H1 (cell line): ENCODE results near the gene MTCH2. TPM values are rescaled to one million over a fixed set of nuclear protein-coding genes. Genes with fewer than 3 reads are reported as not detected.

Experiments used
- CTCF ChIA-PET: fragments of 300-600 bp; sonication (Branson Sonifier 250); formaldehyde crosslinking; loops from one replicate; lab custom pipeline; 2021; ENCODE audit not compliant: partially characterized antibody; lab: Charles Lee
- POLR2A ChIA-PET: fragments of 300-600 bp; sonication (Branson Sonifier 250); formaldehyde crosslinking; loops from one replicate; lab custom pipeline; 2021; ENCODE audit warnings: inconsistent platforms; ENCODE audit not compliant: partially characterized antibody; lab: Charles Lee
- DNase-seq, 2 experiments: peaks; one replicate each; pipeline versions ENCODE4 v3.0.0 to v3.0.0-alpha.2; 2010 to 2022; ENCODE audit warnings: low spot score in 2 of 2, low read depth in 1 of 2, mixed read lengths in 1 of 2
- FAIRE-seq: peaks from 2 replicates; lab custom pipeline; 2011; peaks lifted over from hg19 to GRCh38; lab: Jason Lieb, UNC
- H2AFZ ChIP-seq: 2 replicates; pipeline ENCODE4 v1.8.1; 2012; ENCODE audit warnings: low read length, inconsistent platforms
- H2AK5ac ChIP-seq: 2 replicates; pipeline ENCODE4 v1.6.1; 2013; ENCODE audit warnings: low read depth, low read length
- H2BK120ac ChIP-seq: replicated peaks from 2 replicates; pipeline ENCODE3; 2013; ENCODE audit warnings: low read depth, low read length, inconsistent platforms
- H2BK12ac ChIP-seq: 2 replicates; pipeline ENCODE4 v1.6.1; 2013; ENCODE audit warnings: low read depth, low read length
- H2BK15ac ChIP-seq: 2 replicates; pipeline ENCODE4 v1.6.1; 2013; ENCODE audit warnings: low read length
- H2BK20ac ChIP-seq: 2 replicates; pipeline ENCODE4 v1.6.1; 2013; ENCODE audit warnings: low read length
- H2BK5ac ChIP-seq: 2 replicates; pipeline ENCODE4 v1.6.1; 2013; ENCODE audit warnings: low read depth, low read length
- H3K14ac ChIP-seq: 2 replicates; pipeline ENCODE4 v1.6.1; 2013; ENCODE audit warnings: inconsistent platforms; ENCODE audit not compliant: insufficient read length
- H3K18ac ChIP-seq: 2 replicates; pipeline ENCODE4 v1.6.1; 2013; ENCODE audit warnings: low read length; ENCODE audit errors: extremely low read depth
- H3K23ac ChIP-seq: 2 replicates; pipeline ENCODE4 v1.6.1; 2013; ENCODE audit warnings: inconsistent platforms; ENCODE audit not compliant: insufficient read length
- H3K23me2 ChIP-seq: 2 replicates; pipeline ENCODE4 v1.6.1; 2013; ENCODE audit warnings: low read depth, low read length
- H3K27ac ChIP-seq: 2 replicates; pipeline ENCODE4 v1.6.1; 2011; ENCODE audit warnings: low read depth, low read length, inconsistent platforms
- H3K27me3 ChIP-seq, 4 experiments: replicated peaks in 1 of 4; 1 replicate in 1 of 4; 2 replicates in 3 of 4; pipeline versions ENCODE4 v1.6.1 to v1.8.1; 2011 to 2013; ENCODE audit warnings: low read length in 3 of 4, mild to moderate bottlenecking in 3 of 4, inconsistent platforms in 2 of 4, mixed read lengths in 2 of 4, moderate library complexity in 1 of 4; ENCODE audit not compliant: control insufficient read depth in 3 of 4, insufficient read depth in 3 of 4; ENCODE audit errors: extremely low read depth in 1 of 4
- H3K36me3 ChIP-seq, 4 experiments: 2 replicates each; pipeline versions ENCODE4 v1.6.1 to v1.8.1; 2011 to 2013; ENCODE audit warnings: mild to moderate bottlenecking in 4 of 4, low read length in 3 of 4, moderate library complexity in 2 of 4, control low read depth in 1 of 4, inconsistent platforms in 1 of 4; ENCODE audit not compliant: insufficient read depth in 4 of 4, control insufficient read depth in 2 of 4
- H3K4ac ChIP-seq: replicated peaks from 2 replicates; pipeline ENCODE3; 2013; ENCODE audit warnings: low read length, low read depth, mixed read lengths, inconsistent platforms; ENCODE audit not compliant: insufficient read length
- H3K4me1 ChIP-seq, 4 experiments: replicated peaks in 1 of 4; 1 replicate in 1 of 4; 2 replicates in 3 of 4; pipeline versions ENCODE4 v1.6.1 to v1.8.1; 2011 to 2013; ENCODE audit warnings: low read length in 3 of 4, inconsistent platforms in 2 of 4, mixed read lengths in 1 of 4; ENCODE audit not compliant: insufficient read depth in 4 of 4, control insufficient read depth in 3 of 4
- H3K4me2 ChIP-seq, 2 experiments: 2 replicates each; pipeline versions ENCODE4 v1.6.1 to v1.8.1; 2011 to 2013; ENCODE audit warnings: low read depth in 2 of 2, low read length in 2 of 2, control low read depth in 1 of 2, inconsistent platforms in 1 of 2, mild to moderate bottlenecking in 1 of 2; ENCODE audit not compliant: insufficient read depth in 1 of 2
- H3K4me3 ChIP-seq, 4 experiments: fragments of 200-600, 300-600 bp in 1 of 4; sonication (generic), shearing (Covaris generic), sonication (Bioruptor Twin) in 1 of 4; 2 replicates each; pipeline versions ENCODE4 v1.5.1 to v1.8.1; 2011 to 2016; ENCODE audit warnings: low read length in 4 of 4, low read depth in 3 of 4, control low read depth in 2 of 4, inconsistent platforms in 2 of 4, mild to moderate bottlenecking in 2 of 4, mixed read lengths in 1 of 4, moderate library complexity in 1 of 4; ENCODE audit not compliant: insufficient read depth in 2 of 4; ENCODE audit errors: extremely low read depth in 1 of 4
- H3K56ac ChIP-seq: replicated peaks from 2 replicates; pipeline ENCODE3; 2013; ENCODE audit warnings: low read depth, mild to moderate bottlenecking, mixed read lengths, low read length, inconsistent platforms; ENCODE audit not compliant: insufficient read length
- H3K79me1 ChIP-seq: 2 replicates; pipeline ENCODE4 v1.6.1; 2013; ENCODE audit warnings: low read depth, low read length, control low read depth
- H3K79me2 ChIP-seq, 2 experiments: 2 replicates each; pipeline versions ENCODE4 v1.6.1 to v1.8.1; 2012 to 2013; ENCODE audit warnings: low read length in 2 of 2, mild to moderate bottlenecking in 2 of 2, inconsistent platforms in 1 of 2; ENCODE audit not compliant: insufficient read depth in 2 of 2, control insufficient read depth in 1 of 2
- H3K9ac ChIP-seq, 4 experiments: replicated peaks in 1 of 4; 1 replicate in 1 of 4; 2 replicates in 3 of 4; pipeline versions ENCODE4 v1.6.1 to v1.8.1; 2011 to 2013; ENCODE audit warnings: low read depth in 3 of 4, low read length in 3 of 4, control low read depth in 2 of 4, mild to moderate bottlenecking in 2 of 4, moderate library complexity in 2 of 4, inconsistent platforms in 1 of 4; ENCODE audit errors: extremely low read depth in 1 of 4
- H3K9me3 ChIP-seq, 2 experiments: 2 replicates each; pipeline versions ENCODE4 v1.6.1 to v1.8.1; 2012 to 2013; ENCODE audit warnings: mild to moderate bottlenecking in 2 of 2, moderate library complexity in 2 of 2, control low read depth in 1 of 2, inconsistent platforms in 1 of 2, low read depth in 1 of 2, low read length in 1 of 2, mixed read lengths in 1 of 2; ENCODE audit not compliant: insufficient read depth in 2 of 2
- H4K20me1 ChIP-seq, 2 experiments: replicated peaks in 1 of 2; 2 replicates each; pipeline versions ENCODE3 to v1.8.1; 2011 to 2013; ENCODE audit warnings: inconsistent platforms in 2 of 2, low read length in 2 of 2, mild to moderate bottlenecking in 1 of 2; ENCODE audit not compliant: insufficient read depth in 2 of 2, control insufficient read depth in 1 of 2
- H4K5ac ChIP-seq: 2 replicates; pipeline ENCODE4 v1.6.1; 2013; ENCODE audit warnings: low read length, low read depth, mixed read lengths, inconsistent platforms; ENCODE audit not compliant: insufficient read length
- H4K8ac ChIP-seq: 2 replicates; pipeline ENCODE4 v1.8.0; 2013; ENCODE audit warnings: mild to moderate bottlenecking, moderate library complexity, low read length, inconsistent platforms; ENCODE audit not compliant: insufficient read depth; ENCODE audit errors: extremely low read depth
- H4K91ac ChIP-seq: replicated peaks from 2 replicates; pipeline ENCODE3; 2013; ENCODE audit warnings: low read length, mixed read lengths, inconsistent platforms; ENCODE audit not compliant: insufficient read length
- CREB1 ChIP-seq: IDR thresholded peaks from 2 replicates; pipeline ENCODE4 v1.6.1; 2012; ENCODE audit warnings: inconsistent platforms
- EGR1 ChIP-seq: IDR thresholded peaks from 2 replicates; pipeline ENCODE4 v1.6.1; 2011; ENCODE audit warnings: low read depth, low read length, borderline replicate concordance
- EZH2 ChIP-seq: fragments of 200-600 bp; sonication (generic); IDR thresholded peaks from 2 replicates; pipeline ENCODE4 v1.7.1; 2012; ENCODE audit warnings: low read depth, mild to moderate bottlenecking, moderate library complexity, low read length, inconsistent platforms; ENCODE audit not compliant: severe bottlenecking
- RBBP5 ChIP-seq: IDR thresholded peaks from 2 replicates; pipeline ENCODE4 v1.7.1; 2012; ENCODE audit warnings: low read depth, mild to moderate bottlenecking, inconsistent platforms, low read length, moderate library complexity, borderline replicate concordance
- SIX5 ChIP-seq: IDR thresholded peaks from 2 replicates; pipeline ENCODE4 v1.6.1; 2011; ENCODE audit warnings: mild to moderate bottlenecking, low read depth, low read length
- SUZ12 ChIP-seq: fragments of 200-600 bp; sonication (generic); IDR thresholded peaks from 2 replicates; pipeline ENCODE4 v1.6.1; 2012; ENCODE audit warnings: mild to moderate bottlenecking, inconsistent platforms, low read length, moderate library complexity, mixed read lengths
- WGBS, 2 experiments: shearing (Covaris generic) in 1 of 2; methylation state at CpG; one replicate each; pipeline versions ENCODE4 v1.1.6 to v1.1.7; 2013 to 2015; ENCODE audit warnings: low lambda C conversion rate in 2 of 2, mixed read lengths in 2 of 2, inconsistent platforms in 1 of 2, low coverage in 1 of 2, missing lambda C conversion rate in 1 of 2; ENCODE audit not compliant: insufficient replicate concordance in 2 of 2, insufficient coverage in 1 of 2, insufficient read length in 1 of 2; ENCODE audit errors: extremely low coverage in 1 of 2, missing lambda C conversion rate in 1 of 2; 5-methylcytosine and 5-hydroxymethylcytosine counted together
- polyA plus RNA-seq, 7 experiments: library from polyadenylated mRNA; depleted of rRNA in 3 of 7; stranded (reverse) in 5 of 7; unstranded in 2 of 7; fragments of >200 nt in 5 of 7; fragments of 200-250 nt in 2 of 7; gene quantifications; 1 replicate in 5 of 7; 2 replicates in 1 of 7; 4 replicates in 1 of 7; pipeline versions ENCODE4 v1.2.1 to v1.2.3, GENCODE V29; 2011 to 2013; ENCODE audit warnings: missing spikeins in 2 of 7, mixed read lengths in 2 of 7
- total RNA-seq: library from RNA; stranded (reverse); fragmentation: NEBNext Ultra II Directional; extraction: Animal tissue kit (Norgen Biotek cat#: 25700); gene quantifications from 2 replicates; pipeline ENCODE4 v1.2.1, GENCODE V29; 2021

The MTCH2 gene
- total and polyA plus RNA-seq, 2 of the 8 experiments (the other 6 are each of a cell fraction or from before 2014, with no cell fraction given): 157 to 171 TPM

GRCh38 chr11:47593492-47593933, 48.8 kb downstream of the MTCH2 start:
- Histone ChIP-seq H2BK20ac (0 out of 2 replicates have a peak overlapping the region, but pooled peaks have one; percentile 9), H3K4me3 (peak overlapping the region; percentile 49 to 94 (median 63)), H4K5ac (no peak overlapping the region), H2BK5ac (no peak overlapping the region), H2AFZ (peak overlapping the region; percentile 37), H4K91ac (no peak overlapping the region), H3K79me1 (no peaks in the 10 kb centered on the region), H3K23ac (no peak overlapping the region), H4K20me1 (no peaks in the 10 kb centered on the region), H3K14ac (no peak overlapping the region), H2BK120ac (no peak overlapping the region), H3K27me3 (peaks cover 0 to 32% (median 26%) of the 10 kb centered on the region in 4 experiments; a peak in 6 of 7 replicates), H2BK15ac (no peak overlapping the region), H2AK5ac (no peak overlapping the region), H3K4ac (no peak overlapping the region), H3K4me1 (peaks cover 3 to 8% (median 4%) of the 10 kb centered on the region in 4 experiments; a peak in 6 of 7 replicates), H3K9me3 (no peaks in the 10 kb centered on the region), H2BK12ac (peak overlapping the region; percentile 46; the same call in 1 of the 2 replicates), H4K8ac (no peak overlapping the region), H3K27ac (no peak overlapping the region), H3K79me2 (no peaks in the 10 kb centered on the region), H3K36me3 (no peaks in the 10 kb centered on the region), H3K4me2 (peak overlapping the region; percentile 66 to 69), H3K56ac (no peak overlapping the region), H3K23me2 (peaks cover 2% of the 10 kb centered on the region; the same call in 1 of the 2 replicates), H3K9ac (peak overlapping the region in 1 of 4 experiments; percentile 8; a peak in 1 of 7 replicates), H3K18ac (no peak overlapping the region)
- no peak for DNase-seq
- CTCF ChIA-PET: interaction anchor here (0.5 to 2.6 kb wide), 4 partner anchors 16 to 259 kb away, joined by 3 to 9 read pairs (median 5); no protein-coding TSS in a partner anchor
- WGBS, 2 experiments: 14% methylated on average over 6 of the region's 6 CpGs; no CpG with 5 or more reads in 1 of the 2 experiments
- POLR2A ChIA-PET: interaction anchor here (0.6 to 5.1 kb wide), 10 partner anchors 8 to 174 kb away, joined by 3 to 42 read pairs (median 8); partner anchors contain the start of genes FAM180B, KBTBD4, NDUFS3 and PTPMT1
- no peak for TF ChIP-seq EGR1
- no peak for TF ChIP-seq SIX5
- TF ChIP-seq EZH2: peak; percentile 38
- TF ChIP-seq CREB1: no peak
- peak; percentile 42; the same call in 1 of the 2 replicates for TF ChIP-seq SUZ12
- no peak for TF ChIP-seq RBBP5
- FAIRE-seq: no peak
